WTC11 (cell line): ENCODE data around the gene PHPT1.

Experiments used
- ATF3 ChIP-seq: sonication (generic); formaldehyde crosslinking; conservative IDR thresholded peaks from 2 replicates; pipeline ENCODE4 v1.8.1; 2022; ENCODE audit warnings: mild to moderate bottlenecking, missing genetic modification reagents
- CREM ChIP-seq: sonication (generic); formaldehyde crosslinking; IDR thresholded peaks from 2 replicates; pipeline ENCODE4 v1.8.1; 2022; ENCODE audit warnings: mild to moderate bottlenecking, missing genetic modification reagents, moderate library complexity
- CTCF ChIP-seq: fragments of 200-600 bp; IDR thresholded peaks from 2 replicates; pipeline ENCODE4 v1.8.0; 2022; ENCODE audit warnings: antibody characterized with exemption
- MAX ChIP-seq: sonication (generic); formaldehyde crosslinking; IDR thresholded peaks from 2 replicates; pipeline ENCODE4 v1.8.0; 2022; ENCODE audit warnings: mild to moderate bottlenecking, missing genetic modification reagents
- NFYB ChIP-seq: sonication (generic); formaldehyde crosslinking; conservative IDR thresholded peaks from 2 replicates; pipeline ENCODE4 v1.8.0; 2022; ENCODE audit warnings: low read depth, missing genetic modification reagents
- NR2C2 ChIP-seq: sonication (generic); formaldehyde crosslinking; IDR thresholded peaks from 2 replicates; pipeline ENCODE4 v1.8.0; 2022; ENCODE audit warnings: mild to moderate bottlenecking, missing genetic modification reagents
- SP1 ChIP-seq: sonication (generic); formaldehyde crosslinking; conservative IDR thresholded peaks from 2 replicates; pipeline ENCODE4 v1.8.1; 2022; ENCODE audit warnings: missing genetic modification reagents

GRCh38 chr9:136858452-136858843 lies 9.2 kb downstream of the PHPT1 start:
- no peak for TF ChIP-seq CTCF
- no peak for TF ChIP-seq ATF3 (CRISPR knock-in tag)
- TF ChIP-seq CREM, result no peak
- TF ChIP-seq MAX (CRISPR knock-in tag), result no peak
- TF ChIP-seq SP1 (CRISPR knock-in tag), result no peak
- TF ChIP-seq NFYB (CRISPR knock-in tag), result no peak
- no peak for TF ChIP-seq NR2C2 (CRISPR knock-in tag)
